Activated T-cell treated with anti-CD3 and anti-CD28 coated beads, Interleukin-2, amount 50 U/mL, for 24 hours (primary cell): ENCODE data around the gene NRXN3.

Experiments used
- DNase-seq: peaks from one replicate; pipeline ENCODE4 v3.0.0-alpha.2; 2020
- H3K27ac Mint-ChIP-seq: 2 replicates; pipeline ENCODE4 v1.8.0; 2020; ENCODE audit warnings: mild to moderate bottlenecking, mixed read lengths
- H3K27me3 Mint-ChIP-seq: 2 replicates; pipeline ENCODE4 v1.8.0; 2020; ENCODE audit warnings: mixed read lengths
- H3K36me3 Mint-ChIP-seq: 2 replicates; pipeline ENCODE4 v1.8.0; 2020; ENCODE audit warnings: low read depth, mixed read lengths
- H3K4me1 Mint-ChIP-seq: 2 replicates; pipeline ENCODE4 v1.8.0; 2020; ENCODE audit warnings: low read depth, mixed read lengths
- H3K4me3 Mint-ChIP-seq: 2 replicates; pipeline ENCODE4 v1.8.0; 2020; ENCODE audit warnings: mild to moderate bottlenecking, moderate library complexity, mixed read lengths
- H3K9me3 Mint-ChIP-seq: 2 replicates; pipeline ENCODE4 v1.8.0; 2020; ENCODE audit warnings: mixed read lengths

NRXN3 gene

GRCh38 chr14:79246173-79246572 is 1076.0 kb downstream of the NRXN3 start:
- Mint-ChIP-seq H3K4me3 (no peak overlapping the region), H3K27me3 (no peaks in the 10 kb centered on the region), H3K9me3 (peaks cover 1% of the 10 kb centered on the region), H3K4me1 (no peaks in the 10 kb centered on the region), H3K27ac (no peak overlapping the region), H3K36me3 (no peaks in the 10 kb centered on the region)
- no peak for DNase-seq

GRCh38 chr14:79248126-79248525 is 1078.0 kb downstream of the NRXN3 start:
- no peak overlapping the region for H3K4me3 Mint-ChIP-seq
- H3K27me3 Mint-ChIP-seq, result no peaks in the 10 kb centered on the region

GRCh38 chr14:79248771-79249170 is 1078.6 kb downstream of the NRXN3 start:
- Mint-ChIP-seq H3K4me3 (no peak overlapping the region), H3K9me3 (no peaks in the 10 kb centered on the region), H3K27ac (no peak overlapping the region)

More at GRCh38 chr14:79248126-79248525, 1078.0 kb downstream of the NRXN3 start:
- Mint-ChIP-seq H3K9me3 (no peaks in the 10 kb centered on the region), H3K36me3 (no peaks in the 10 kb centered on the region), H3K4me1 (no peaks in the 10 kb centered on the region), H3K27ac (no peak overlapping the region)
- DNase-seq, result no peak

GRCh38 chr14:79251278-79251677 is 1081.1 kb downstream of the NRXN3 start:
- Mint-ChIP-seq H3K4me3 (no peak overlapping the region), H3K9me3 (peaks cover 2% of the 10 kb centered on the region), H3K36me3 (no peaks in the 10 kb centered on the region), H3K4me1 (no peaks in the 10 kb centered on the region), H3K27me3 (no peaks in the 10 kb centered on the region), H3K27ac (no peak overlapping the region)
- DNase-seq, result no peak

More at GRCh38 chr14:79248771-79249170, 1078.6 kb downstream of the NRXN3 start:
- DNase-seq, result no peak
- Mint-ChIP-seq H3K36me3 (no peaks in the 10 kb centered on the region), H3K27me3 (no peaks in the 10 kb centered on the region), H3K4me1 (no peaks in the 10 kb centered on the region)

GRCh38 chr14:79253576-79253975 is 1083.4 kb downstream of the NRXN3 start:
- no peaks in the 10 kb centered on the region for H3K27me3 Mint-ChIP-seq
- no peak overlapping the region for H3K4me3 Mint-ChIP-seq
- no peak overlapping the region for H3K27ac Mint-ChIP-seq
- peaks cover 2% of the 10 kb centered on the region for H3K9me3 Mint-ChIP-seq
- no peaks in the 10 kb centered on the region for H3K36me3 Mint-ChIP-seq
- no peaks in the 10 kb centered on the region for H3K4me1 Mint-ChIP-seq
- DNase-seq, result no peak

GRCh38 chr14:79254069-79254775 is 1084.0 kb downstream of the NRXN3 start:
- H3K27me3 Mint-ChIP-seq, result no peaks in the 10 kb centered on the region
- no peaks in the 10 kb centered on the region for H3K4me1 Mint-ChIP-seq
- no peaks in the 10 kb centered on the region for H3K36me3 Mint-ChIP-seq
- H3K9me3 Mint-ChIP-seq, result peaks cover 2% of the 10 kb centered on the region
- H3K4me3 Mint-ChIP-seq, result no peak overlapping the region
- no peak for DNase-seq
- no peak overlapping the region for H3K27ac Mint-ChIP-seq

- Mint-ChIP-seq H3K27ac (no peak overlapping the region), H3K4me3 (no peak overlapping the region), H3K27me3 (no peaks in the 10 kb centered on the region)
These were observed 1086.2 kb downstream of the NRXN3 start for GRCh38 chr14:79256380-79256779.

GRCh38 chr14:79260406-79260805 is 1090.2 kb downstream of the NRXN3 start:
- no peak for DNase-seq
- no peaks in the 10 kb centered on the region for H3K9me3 Mint-ChIP-seq
- H3K27ac Mint-ChIP-seq, result no peak overlapping the region
- H3K36me3 Mint-ChIP-seq, result no peaks in the 10 kb centered on the region
- no peaks in the 10 kb centered on the region for H3K27me3 Mint-ChIP-seq
- no peak overlapping the region for H3K4me3 Mint-ChIP-seq
- no peaks in the 10 kb centered on the region for H3K4me1 Mint-ChIP-seq

More at GRCh38 chr14:79256380-79256779, 1086.2 kb downstream of the NRXN3 start:
- H3K9me3 Mint-ChIP-seq, result peaks cover 2% of the 10 kb centered on the region
- no peaks in the 10 kb centered on the region for H3K4me1 Mint-ChIP-seq
- H3K36me3 Mint-ChIP-seq, result no peaks in the 10 kb centered on the region
- DNase-seq, result no peak

GRCh38 chr14:79265366-79265946 is 1095.3 kb downstream of the NRXN3 start:
- Mint-ChIP-seq H3K27me3 (no peaks in the 10 kb centered on the region), H3K4me3 (no peak overlapping the region), H3K4me1 (no peaks in the 10 kb centered on the region), H3K9me3 (peaks cover 2% of the 10 kb centered on the region), H3K27ac (no peak overlapping the region), H3K36me3 (no peaks in the 10 kb centered on the region)
- no peak for DNase-seq

- peaks cover 6% of the 10 kb centered on the region for H3K9me3 Mint-ChIP-seq
- no peak overlapping the region for H3K4me3 Mint-ChIP-seq
- no peaks in the 10 kb centered on the region for H3K36me3 Mint-ChIP-seq
- H3K27ac Mint-ChIP-seq, result no peak overlapping the region
- peaks cover 3% of the 10 kb centered on the region for H3K27me3 Mint-ChIP-seq
- no peaks in the 10 kb centered on the region for H3K4me1 Mint-ChIP-seq
- DNase-seq, result no peak
These were observed 1100.2 kb downstream of the NRXN3 start for GRCh38 chr14:79270361-79270760.

- DNase-seq, result no peak
- Mint-ChIP-seq H3K4me1 (no peaks in the 10 kb centered on the region), H3K36me3 (no peaks in the 10 kb centered on the region), H3K4me3 (no peak overlapping the region), H3K27me3 (peaks cover 3% of the 10 kb centered on the region), H3K27ac (no peak overlapping the region), H3K9me3 (peaks cover 4% of the 10 kb centered on the region)
These were observed 1100.9 kb downstream of the NRXN3 start for GRCh38 chr14:79271122-79271521.

GRCh38 chr14:79274641-79275291 is 1104.6 kb downstream of the NRXN3 start:
- H3K4me3 Mint-ChIP-seq, result no peak overlapping the region
- H3K9me3 Mint-ChIP-seq, result peaks cover 4% of the 10 kb centered on the region

GRCh38 chr14:79275292-79275655 is 1105.1 kb downstream of the NRXN3 start:
- H3K4me3 Mint-ChIP-seq, result no peak overlapping the region
- no peak overlapping the region for H3K27ac Mint-ChIP-seq
- no peaks in the 10 kb centered on the region for H3K36me3 Mint-ChIP-seq
- peaks cover 1% of the 10 kb centered on the region for H3K4me1 Mint-ChIP-seq
- no peak for DNase-seq
- H3K27me3 Mint-ChIP-seq, result peaks cover 39% of the 10 kb centered on the region
- H3K9me3 Mint-ChIP-seq, result peaks cover 4% of the 10 kb centered on the region

More at GRCh38 chr14:79274641-79275291, 1104.6 kb downstream of the NRXN3 start:
- Mint-ChIP-seq H3K36me3 (no peaks in the 10 kb centered on the region), H3K27me3 (peaks cover 34% of the 10 kb centered on the region), H3K27ac (no peak overlapping the region), H3K4me1 (no peaks in the 10 kb centered on the region)
- no peak for DNase-seq

- no peak overlapping the region for H3K27ac Mint-ChIP-seq
- H3K9me3 Mint-ChIP-seq, result peaks cover 1% of the 10 kb centered on the region
- no peaks in the 10 kb centered on the region for H3K36me3 Mint-ChIP-seq
- no peak overlapping the region for H3K4me3 Mint-ChIP-seq
- peaks cover 62% of the 10 kb centered on the region for H3K27me3 Mint-ChIP-seq
- peaks cover 1% of the 10 kb centered on the region for H3K4me1 Mint-ChIP-seq
- no peak for DNase-seq
These were observed 1108.2 kb downstream of the NRXN3 start for GRCh38 chr14:79278286-79278797.
